Activated T-helper 9 cell treated with anti-CD3 and anti-CD28 coated beads, Interleukin-2, amount 50 U/mL, for 16 hours (primary cell): Measurements from ENCODE around the gene VPS41.

Source experiments
- DNase-seq: peaks from one replicate; pipeline ENCODE4 v3.0.0-alpha.2; 2020; ENCODE audit warnings: low read depth

VPS41 gene

GRCh38 chr7:38905056-38905759, 3.8 kb downstream of the VPS41 start:
- DNase-seq = no peak

DNA sequence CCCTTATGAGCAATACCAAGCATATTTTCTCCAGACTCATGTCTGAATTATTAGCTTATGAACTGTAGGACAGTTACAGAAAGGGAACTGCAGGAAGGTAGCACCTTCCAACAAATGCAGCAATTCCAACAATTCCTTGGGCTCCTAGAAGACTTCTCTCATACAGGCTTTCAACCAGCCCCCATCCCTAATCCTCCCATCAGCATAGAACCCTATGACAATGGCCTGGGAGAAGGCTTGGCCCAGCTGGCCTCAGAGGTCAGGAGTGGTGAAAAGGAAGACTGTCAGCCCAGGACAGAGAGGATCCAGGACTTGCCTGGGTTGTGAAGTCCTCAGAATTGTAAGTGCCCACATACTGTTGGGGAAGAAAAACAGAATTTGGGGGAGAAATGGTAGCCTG, 5.9 kb downstream of the VPS41 start:
- no peak for DNase-seq

- DNase-seq = no peak
Measured at GRCh38 chr7:38902449-38902848, 6.5 kb downstream of the VPS41 start.

- no peak for DNase-seq
Measured at GRCh38 chr7:38893061-38893460, 15.9 kb downstream of the VPS41 start.

DNA sequence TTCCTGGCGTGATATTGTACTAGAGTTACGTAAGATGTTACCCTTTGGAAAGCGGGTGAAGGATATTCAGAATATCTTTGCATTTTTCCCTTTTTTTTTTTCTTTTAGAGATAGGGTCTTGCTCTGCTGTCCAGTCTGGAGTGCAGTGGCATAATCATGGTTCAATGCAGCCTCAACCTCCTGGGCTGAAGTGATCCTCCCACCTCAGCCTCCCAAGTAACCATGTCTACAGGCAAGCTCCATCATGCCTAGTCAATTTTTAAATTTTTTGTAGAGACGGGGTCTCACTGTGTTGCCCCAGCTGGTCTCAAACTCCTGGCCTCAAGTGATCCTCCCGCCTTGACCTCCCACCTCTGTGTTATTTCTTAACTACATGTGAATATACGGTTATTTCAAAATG, 18.4 kb downstream of the VPS41 start:
- no peak for DNase-seq

DNA sequence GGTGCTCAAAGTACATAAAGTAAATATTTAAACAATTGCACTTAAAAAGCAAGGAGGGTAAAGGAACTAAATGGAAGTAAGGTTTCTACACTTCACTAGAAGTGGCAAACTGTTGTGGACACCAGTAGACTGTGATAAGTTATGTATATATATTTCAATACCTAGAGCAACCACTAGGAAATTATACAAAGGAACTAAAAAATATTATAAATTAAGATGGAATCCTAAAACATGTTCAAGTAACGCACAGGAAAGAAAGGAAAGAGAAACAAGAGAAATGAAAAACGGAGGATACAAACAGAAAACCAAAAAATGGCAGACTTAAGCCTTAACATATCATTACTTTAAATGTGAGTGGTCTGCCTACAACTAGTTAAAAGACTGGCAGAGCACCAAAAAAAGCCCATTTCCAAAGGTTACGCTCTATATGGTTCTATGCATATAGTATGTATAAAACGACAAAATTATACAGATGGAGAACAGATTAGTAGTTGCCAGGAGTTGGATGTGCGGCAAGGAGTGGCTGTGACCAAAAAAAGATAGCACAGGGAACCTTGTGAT, 19.0 kb downstream of the VPS41 start:
- no peak for DNase-seq

DNA sequence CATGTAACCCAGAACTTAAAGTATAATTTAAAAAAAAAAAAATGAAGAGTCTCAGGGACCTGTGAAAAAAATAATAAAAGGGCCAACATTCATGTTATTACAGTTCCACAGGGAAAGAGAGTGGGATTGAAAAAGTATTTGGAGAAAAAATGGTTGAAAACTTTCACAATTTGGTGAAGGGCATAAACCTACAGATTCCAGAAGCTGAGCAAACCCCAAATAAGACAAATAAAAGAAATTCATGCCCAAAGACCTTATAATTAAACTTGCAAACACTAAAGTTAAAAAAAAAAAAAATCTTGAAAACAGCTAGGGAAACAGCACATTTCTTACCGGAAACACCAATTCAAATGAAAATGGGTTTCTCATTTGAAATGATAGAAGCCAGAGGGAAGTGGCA, 19.9 kb downstream of the VPS41 start:
- no peak for DNase-seq

DNA sequence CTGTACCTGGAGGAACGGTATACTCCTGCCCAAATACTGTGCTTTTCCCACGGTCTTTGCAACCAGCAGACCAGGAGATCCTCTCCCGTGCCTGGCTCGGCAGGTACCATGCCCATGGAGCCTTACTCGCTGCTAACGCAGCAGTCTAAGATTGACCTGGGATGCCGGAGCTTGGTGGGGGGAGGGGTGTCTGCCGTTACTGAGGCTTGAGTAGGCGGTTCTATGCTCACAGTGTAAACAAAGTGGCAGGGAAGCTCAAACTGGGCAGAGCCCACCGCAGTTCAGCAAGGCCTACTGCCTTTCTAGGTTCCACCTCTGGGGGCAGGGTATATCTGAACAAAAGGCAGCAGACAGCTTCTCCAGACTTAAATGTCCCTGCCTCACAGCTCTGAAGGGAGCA, 22.7 kb downstream of the VPS41 start:
- no peak for DNase-seq

- DNase-seq = no peak
Measured at GRCh38 chr7:38883706-38884105, 25.3 kb downstream of the VPS41 start.

DNA sequence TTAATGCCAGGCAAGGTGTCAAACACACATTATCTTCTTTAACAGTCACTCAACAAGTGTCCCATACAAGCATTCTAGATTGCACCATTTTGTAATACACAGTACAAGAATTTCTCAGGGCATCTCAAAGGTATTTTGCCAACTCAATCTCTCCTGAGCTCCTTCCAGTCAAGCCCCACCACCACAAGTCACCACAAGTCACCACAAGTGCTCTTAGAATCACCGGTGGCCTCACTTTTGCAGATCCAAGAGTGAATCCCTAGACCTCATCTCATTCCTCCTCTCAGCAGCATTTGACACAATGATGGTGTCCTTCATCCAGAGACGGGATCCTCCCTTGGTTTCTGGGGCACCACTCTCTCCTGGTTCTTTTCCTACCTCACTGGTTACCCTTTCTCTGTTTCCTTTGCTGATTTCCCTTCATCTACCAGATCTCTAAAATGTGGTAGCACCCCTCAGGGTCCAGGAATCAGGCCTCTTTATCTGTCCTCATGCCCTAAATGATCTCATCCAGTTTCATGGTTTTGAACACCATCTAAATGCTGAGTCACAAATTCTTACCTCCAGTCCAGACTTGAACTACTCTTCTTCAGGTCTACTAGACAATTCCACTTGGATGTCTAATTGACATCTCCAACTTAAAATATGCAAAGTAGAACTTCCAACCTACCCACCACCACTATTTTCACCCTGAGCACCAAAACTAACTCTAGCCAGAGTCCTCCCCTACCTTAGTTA, 26.9 kb downstream of the VPS41 start:
- DNase-seq = no peak

GRCh38 chr7:38881015-38881414, 28.0 kb downstream of the VPS41 start:
- DNase-seq = no peak

DNA sequence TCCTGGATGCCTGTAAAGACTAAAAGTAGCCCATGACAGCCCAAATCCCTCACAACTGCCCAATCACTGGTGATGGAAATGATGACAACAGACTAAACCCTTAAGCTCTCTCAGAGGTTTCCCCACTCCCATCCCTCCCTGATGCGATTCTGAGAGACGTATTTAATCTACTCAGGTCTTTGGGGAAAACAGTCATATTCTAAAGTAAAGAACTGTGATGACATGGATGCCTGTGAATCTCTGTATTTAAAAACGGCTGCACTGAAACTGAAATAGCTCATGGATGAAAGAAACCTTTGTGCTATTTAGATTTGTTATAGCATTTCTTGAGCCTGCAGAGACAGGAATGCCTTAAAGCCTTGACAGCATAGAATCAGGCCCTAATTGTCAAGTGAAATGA, 28.5 kb downstream of the VPS41 start:
- no peak for DNase-seq

GRCh38 chr7:38880035-38880434, 29.0 kb downstream of the VPS41 start:
- DNase-seq = no peak

GRCh38 chr7:38878694-38879457, 30.1 kb downstream of the VPS41 start:
- DNase-seq = no peak

GRCh38 chr7:38873433-38873832, 35.6 kb downstream of the VPS41 start:
- DNase-seq = no peak

- no peak for DNase-seq
Measured at GRCh38 chr7:38872202-38872601, 36.8 kb downstream of the VPS41 start.

DNA sequence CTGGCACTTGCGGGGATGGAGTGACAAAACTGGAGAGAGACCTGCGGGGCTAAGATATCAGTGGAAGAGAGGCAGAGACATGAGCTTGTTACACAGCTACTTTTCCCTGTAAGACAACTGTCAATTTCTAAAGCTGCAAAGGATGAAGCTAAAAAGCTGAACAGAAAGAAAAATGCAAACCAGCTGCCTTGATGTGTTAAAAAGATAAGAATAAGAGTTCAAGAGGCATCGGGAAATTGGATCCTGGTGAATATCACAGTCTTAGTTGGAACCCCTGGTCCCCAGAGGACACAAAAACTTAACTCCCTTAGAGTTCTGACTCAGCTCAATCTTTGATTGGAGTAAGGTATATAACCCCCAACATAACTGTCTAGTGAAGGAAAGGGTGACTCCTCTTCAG, 38.8 kb downstream of the VPS41 start:
- DNase-seq = no peak

DNA sequence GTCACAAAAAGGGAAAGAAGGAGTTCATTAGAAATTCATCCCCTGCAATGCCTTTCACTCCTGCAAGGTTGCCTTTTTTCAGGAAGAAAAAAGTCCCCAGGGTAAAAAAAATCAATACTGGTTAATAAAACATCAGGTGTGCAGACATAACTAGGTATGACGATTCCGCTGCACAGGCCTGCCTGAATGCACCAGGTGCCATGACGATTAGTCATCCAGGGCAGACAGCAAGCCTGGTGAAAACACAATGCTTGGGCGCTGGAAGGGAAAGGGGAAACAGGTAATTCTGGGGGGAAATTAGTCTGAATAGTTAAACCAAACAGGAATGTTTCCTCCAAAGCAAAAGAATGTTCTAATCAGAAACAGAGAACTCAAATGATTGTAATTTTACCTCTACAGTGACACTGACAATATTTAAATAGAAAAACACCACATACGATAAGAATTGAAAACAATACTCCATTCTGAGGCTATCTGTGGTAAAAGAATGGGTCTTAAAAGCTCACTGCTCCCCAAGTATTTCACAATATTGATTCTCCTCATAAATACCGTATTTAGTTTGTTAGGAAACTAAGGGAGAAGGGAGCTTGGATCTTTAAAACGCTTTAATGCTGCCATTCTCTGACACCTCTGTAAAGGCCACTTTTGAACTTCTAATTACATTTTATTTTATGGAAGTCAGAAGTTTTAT, 45.2 kb downstream of the VPS41 start:
- DNase-seq = no peak

DNA sequence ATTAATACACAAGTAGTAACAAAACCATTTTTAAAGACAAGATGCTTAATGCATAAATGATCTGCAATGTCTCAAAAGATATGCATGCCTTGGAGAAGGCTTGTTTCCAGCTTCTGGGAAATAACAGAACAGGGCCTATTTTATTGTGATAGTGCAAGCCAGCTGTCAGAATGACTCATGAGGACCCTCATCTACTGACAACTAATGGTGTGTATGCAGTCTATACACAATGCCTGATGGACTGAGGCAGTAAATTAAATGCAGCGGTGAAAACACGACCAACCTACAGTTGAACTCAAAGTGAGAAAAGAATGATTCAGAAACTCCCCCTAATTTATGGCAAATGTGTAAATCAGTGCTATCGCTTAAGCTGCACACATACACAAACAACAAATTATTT, 46.3 kb downstream of the VPS41 start:
- DNase-seq = no peak

- no peak for DNase-seq
Measured at GRCh38 chr7:38858259-38858884, 50.6 kb downstream of the VPS41 start.

- no peak for DNase-seq
Measured at GRCh38 chr7:38855867-38856266, 53.1 kb downstream of the VPS41 start.

GRCh38 chr7:38855386-38855785, 53.6 kb downstream of the VPS41 start:
- DNase-seq = no peak
